SK-N-SH (cell line): Measurements from ENCODE around the gene SLC25A26. TPM values are rescaled to one million over a fixed set of nuclear protein-coding genes. Genes with fewer than 3 reads are reported as not detected.

Source experiments
- CTCF ChIA-PET: fragments of 300-600, 350-600 bp; formaldehyde crosslinking; extraction: SDS; loops from one replicate; lab custom pipeline; 2021; lab: Yijun Ruan, JAX
- POLR2A ChIA-PET: fragments of 350-600 bp; sonication (Branson Sonifier 250); formaldehyde crosslinking; extraction: SDS; loops from one replicate; lab custom pipeline; 2020; ENCODE audit warnings: antibody characterized with exemption, inconsistent platforms; lab: Yijun Ruan, JAX
- DNase-seq: peaks from one replicate; pipeline ENCODE4 v3.0.0; 2012
- H2AFZ ChIP-seq: fragments of 200-600 bp; sonication (generic); 2 replicates; pipeline ENCODE4 v1.8.1; 2016; ENCODE audit warnings: antibody characterized with exemption, mild to moderate bottlenecking, low read depth
- H3F3A ChIP-seq: fragments of 200-600 bp; sonication (generic); replicated peaks from 2 replicates; pipeline ENCODE3; 2016; ENCODE audit warnings: antibody characterized with exemption, mild to moderate bottlenecking; ENCODE audit not compliant: insufficient read depth
- H3K27ac ChIP-seq, 2 experiments: fragments of 200-500 bp in 1 of 2; fragments of 200-600 bp in 1 of 2; sonication (Bioruptor generic) in 1 of 2; sonication (generic), shearing (Covaris generic) in 1 of 2; 2 replicates each; pipeline versions ENCODE4 v1.5.1 to v1.6.1; 2014 to 2016; ENCODE audit warnings: low read depth in 2 of 2, inconsistent platforms in 1 of 2, low read length in 1 of 2, mild to moderate bottlenecking in 1 of 2, mixed read lengths in 1 of 2
- H3K27me3 ChIP-seq: fragments of 200-600 bp; sonication (generic), shearing (Covaris generic); 2 replicates; pipeline ENCODE4 v1.6.1; 2016; ENCODE audit warnings: mixed run types; ENCODE audit not compliant: insufficient read depth
- H3K36me3 ChIP-seq, 2 experiments: fragments of 200-500 bp in 1 of 2; fragments of 200-600 bp in 1 of 2; sonication (Bioruptor generic) in 1 of 2; sonication (generic) in 1 of 2; replicated peaks in 1 of 2; 2 replicates each; pipeline versions ENCODE3 to v1.5.1; 2014 to 2016; ENCODE audit warnings: low read length in 1 of 2, mild to moderate bottlenecking in 1 of 2; ENCODE audit not compliant: insufficient read depth in 2 of 2, control insufficient read depth in 1 of 2
- H3K4me1 ChIP-seq, 2 experiments: fragments of 200-500 bp in 1 of 2; fragments of 200-600 bp in 1 of 2; sonication (Bioruptor generic) in 1 of 2; sonication (generic), shearing (Covaris generic) in 1 of 2; 2 replicates each; pipeline versions ENCODE4 v1.5.1 to v1.6.1; 2014 to 2016; ENCODE audit warnings: low read depth in 1 of 2, low read length in 1 of 2, mixed run types in 1 of 2; ENCODE audit not compliant: insufficient read depth in 2 of 2, control insufficient read depth in 1 of 2
- H3K4me2 ChIP-seq: fragments of 200-600 bp; sonication (generic), shearing (Covaris generic); 2 replicates; pipeline ENCODE4 v1.6.1; 2017; ENCODE audit warnings: mixed run types
- H3K4me3 ChIP-seq, 2 experiments: fragments of 200-500 bp in 1 of 2; fragments of 200-600 bp in 1 of 2; sonication (Bioruptor generic) in 1 of 2; sonication (generic), shearing (Covaris generic) in 1 of 2; 2 replicates each; pipeline versions ENCODE4 v1.5.1 to v1.8.1; 2014 to 2016; ENCODE audit warnings: low read depth in 2 of 2, inconsistent platforms in 1 of 2, low read length in 1 of 2, mild to moderate bottlenecking in 1 of 2, mixed read lengths in 1 of 2, moderate library complexity in 1 of 2
- H3K79me2 ChIP-seq: fragments of 200-600 bp; sonication (generic); 2 replicates; pipeline ENCODE4 v1.8.1; 2017; ENCODE audit warnings: mild to moderate bottlenecking; ENCODE audit not compliant: insufficient read depth
- H3K9ac ChIP-seq: fragments of 200-600 bp; sonication (generic); 2 replicates; pipeline ENCODE4 v1.6.1; 2017; ENCODE audit warnings: mixed run types
- H3K9me2 ChIP-seq: fragments of 200-600 bp; sonication (generic); 2 replicates; pipeline ENCODE4 v1.6.1; 2017; ENCODE audit warnings: mixed run types
- H3K9me3 ChIP-seq: fragments of 200-600 bp; sonication (generic); 2 replicates; pipeline ENCODE4 v1.6.1; 2017; ENCODE audit warnings: mixed run types, mild to moderate bottlenecking, moderate library complexity
- H4K20me1 ChIP-seq: fragments of 200-600 bp; sonication (generic); 2 replicates; pipeline ENCODE4 v1.6.1; 2017; ENCODE audit warnings: mild to moderate bottlenecking, mixed run types; ENCODE audit not compliant: insufficient read depth
- CHD2 ChIP-seq: fragments of 150-350 bp; IDR thresholded peaks from 2 replicates; pipeline ENCODE4 v1.6.1; 2018; ENCODE audit warnings: low read length; ENCODE audit not compliant: partially characterized antibody
- FOXJ3 ChIP-seq: sonication (generic); formaldehyde crosslinking; IDR thresholded peaks from 2 replicates; pipeline ENCODE4 v1.5.1; 2020; ENCODE audit warnings: mild to moderate bottlenecking, missing genetic modification reagents
- IRF3 ChIP-seq: fragments of 150-350 bp; IDR thresholded peaks from 2 replicates; pipeline ENCODE4 v1.6.1; 2016; ENCODE audit warnings: mild to moderate bottlenecking, low read depth, low read length
- JUND ChIP-seq: IDR thresholded peaks from 2 replicates; pipeline ENCODE4 v1.4.0; 2012
- MAX ChIP-seq: IDR thresholded peaks from 2 replicates; pipeline ENCODE4 v1.4.0; 2012; ENCODE audit warnings: low read depth
- MEF2A ChIP-seq: IDR thresholded peaks from 2 replicates; pipeline ENCODE4 v1.4.0; 2012; ENCODE audit warnings: low read depth, borderline replicate concordance
- NFIC ChIP-seq: IDR thresholded peaks from 2 replicates; pipeline ENCODE4 v1.4.0; 2012; ENCODE audit warnings: borderline replicate concordance
- NRF1 ChIP-seq: IDR thresholded peaks from 2 replicates; pipeline ENCODE4 v1.6.1; 2012; ENCODE audit warnings: low read depth, mild to moderate bottlenecking, low read length
- POLR2AphosphoS5 ChIP-seq: IDR thresholded peaks from 2 replicates; pipeline ENCODE4 v1.6.1; 2012; ENCODE audit warnings: low read depth, low read length
- RFX5 ChIP-seq: IDR thresholded peaks from 2 replicates; pipeline ENCODE4 v1.6.1; 2012; ENCODE audit warnings: mild to moderate bottlenecking, improper control_type of control experiment, low read length
- SIN3A ChIP-seq: IDR thresholded peaks from 2 replicates; pipeline ENCODE4 v1.6.1; 2012; ENCODE audit warnings: low read depth, mild to moderate bottlenecking, low read length, moderate library complexity, borderline replicate concordance
- TAF1 ChIP-seq: IDR thresholded peaks from 2 replicates; pipeline ENCODE4 v1.6.1; 2012; ENCODE audit warnings: low read depth, mild to moderate bottlenecking, low read length, moderate library complexity, borderline replicate concordance
- TEAD4 ChIP-seq: IDR thresholded peaks from 2 replicates; pipeline ENCODE4 v1.4.0; 2012; ENCODE audit warnings: mild to moderate bottlenecking, borderline replicate concordance; ENCODE audit not compliant: insufficient read depth
- YY1 ChIP-seq: IDR thresholded peaks from 2 replicates; pipeline ENCODE4 v1.4.0; 2012; ENCODE audit warnings: low read depth, mild to moderate bottlenecking
- ZBTB33 ChIP-seq: IDR thresholded peaks from 2 replicates; pipeline ENCODE4 v1.4.0; 2012; ENCODE audit warnings: low read depth, borderline replicate concordance
- WGBS: methylation state at CpG from one replicate; pipeline ENCODE4 v1.1.6; 2017; ENCODE audit warnings: low lambda C conversion rate; 5-methylcytosine and 5-hydroxymethylcytosine counted together
- polyA plus RNA-seq, 3 experiments: library from polyadenylated mRNA; depleted of rRNA; stranded (reverse); fragments of >200 nt; gene quantifications; 2 replicates each; pipeline ENCODE4 v1.2.3, GENCODE V29; 2012
- TF ChIP-seq, protein P1 (sequence below): IDR thresholded peaks from 2 replicates; pipeline ENCODE4; 2012

SLC25A26 gene
- polyA plus RNA-seq, 1 of the 3 experiments (the other 2 are of a cell fraction), result 31.8 TPM

GRCh38 chr3:66404197-66404596, 183.4 kb downstream of the SLC25A26 start:
- no peaks in the 10 kb centered on the region for H4K20me1 ChIP-seq
- no peaks in the 10 kb centered on the region for H3F3A ChIP-seq
- no peak overlapping the region for H3K27ac ChIP-seq
- no peak overlapping the region for H3K9ac ChIP-seq
- H2AFZ ChIP-seq, result no peak overlapping the region
- no peak overlapping the region for H3K4me2 ChIP-seq
- DNase-seq, result no peak
- ChIA-PET CTCF (interaction anchor here (0.7 to 3.1 kb wide), 7 partner anchors 10 to 418 kb away, joined by 3 to 15 read pairs (median 6); no protein-coding TSS in a partner anchor), POLR2A (interaction anchor here (1.0 kb wide), 1 partner anchor 11 kb away, joined by 3 read pairs; no protein-coding TSS in a partner anchor)
- H3K9me3 ChIP-seq, result no peaks in the 10 kb centered on the region
- H3K79me2 ChIP-seq, result no peaks in the 10 kb centered on the region
- no peaks in the 10 kb centered on the region for H3K27me3 ChIP-seq
- no peaks in the 10 kb centered on the region for H3K36me3 ChIP-seq
- 87% methylated on average over 15 of the region's 15 CpGs for WGBS
- no peaks in the 10 kb centered on the region for H3K9me2 ChIP-seq
- TF ChIP-seq TEAD4 (no peak), YY1 (no peak), FOXJ3 (no peak), ZBTB33 (no peak), MEF2A (no peak), SIN3A (no peak), RFX5 (no peak), JUND (no peak), IRF3 (no peak), NRF1 (no peak), POLR2AphosphoS5 (no peak), TAF1 (no peak), CHD2 (no peak), NFIC (no peak), MAX (no peak)
- TF ChIP-seq, protein P1, sequence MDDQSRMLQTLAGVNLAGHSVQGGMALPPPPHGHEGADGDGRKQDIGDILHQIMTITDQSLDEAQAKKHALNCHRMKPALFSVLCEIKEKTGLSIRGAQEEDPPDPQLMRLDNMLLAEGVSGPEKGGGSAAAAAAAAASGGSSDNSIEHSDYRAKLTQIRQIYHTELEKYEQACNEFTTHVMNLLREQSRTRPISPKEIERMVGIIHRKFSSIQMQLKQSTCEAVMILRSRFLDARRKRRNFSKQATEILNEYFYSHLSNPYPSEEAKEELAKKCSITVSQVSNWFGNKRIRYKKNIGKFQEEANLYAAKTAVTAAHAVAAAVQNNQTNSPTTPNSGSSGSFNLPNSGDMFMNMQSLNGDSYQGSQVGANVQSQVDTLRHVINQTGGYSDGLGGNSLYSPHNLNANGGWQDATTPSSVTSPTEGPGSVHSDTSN, result no peak
- H3K4me3 ChIP-seq, result no peak overlapping the region
- peaks cover 4 to 5% of the 10 kb centered on the region in 2 experiments; a peak in 2 of 4 replicates for H3K4me1 ChIP-seq
